ENCODE results near the gene CRACDL.
A peak's percentile ranks its signal among the peaks of the same experiment; 100 is the strongest.

The CRACDL gene

DNA sequence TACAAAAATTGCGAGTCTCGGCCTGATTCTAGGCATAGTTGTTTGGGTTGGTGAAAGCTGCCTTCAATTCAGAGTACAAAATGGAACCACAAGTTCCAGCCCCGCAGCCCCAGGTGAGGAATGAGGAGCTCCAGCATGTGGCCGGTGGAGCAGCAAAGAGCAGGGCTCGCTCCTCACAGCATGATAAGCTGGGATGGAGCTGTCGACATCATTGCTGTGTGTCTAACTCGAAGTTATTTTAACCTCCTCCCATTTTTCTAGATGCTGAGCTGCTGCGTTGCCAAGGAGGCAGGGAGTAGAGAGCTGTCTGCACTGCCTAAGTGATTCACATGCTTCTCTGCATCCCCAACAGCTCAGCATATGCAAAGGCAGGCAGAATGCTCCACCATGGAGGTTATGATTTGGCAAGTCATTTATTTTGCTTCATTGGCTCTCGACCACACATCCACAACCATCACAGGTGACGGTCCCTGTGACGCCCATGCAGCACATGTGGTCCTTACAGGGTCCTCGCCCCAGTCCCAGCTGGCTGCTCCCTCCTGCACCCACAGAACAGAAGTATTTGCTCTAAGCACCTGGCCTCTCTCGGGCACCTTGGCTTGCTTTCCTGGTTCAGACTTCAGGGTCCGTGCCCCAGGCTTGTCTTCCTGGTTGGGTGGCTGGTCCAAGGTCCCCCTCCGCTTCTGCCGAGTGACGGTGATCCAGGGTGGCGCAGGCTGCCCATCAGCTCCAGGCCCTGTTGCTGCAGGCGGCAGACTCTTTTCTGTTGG is 139.1 kb downstream of the CRACDL start:
- Histone ChIP-seq H3K14ac (ENCODE audit: low read length) (no peak overlapping the region), H3K27me3 (ENCODE audit: control insufficient read depth in 3 of 3, insufficient read depth in 3 of 3, low read depth in 1 of 3, low read length in 3 of 3) (peaks cover 0 to 2% (median 0%) of the 10 kb centered on the region in 3 experiments), H2AK5ac (ENCODE audit: low read depth, low read length) (no peak overlapping the region), H4K8ac (ENCODE audit: low read depth, low read length) (no peak overlapping the region), H3K79me1 (ENCODE audit: low read depth, low read length) (no peaks in the 10 kb centered on the region), H3K27ac (replicated peaks; ENCODE audit: low read length) (no peak overlapping the region), H3K18ac (ENCODE audit: low read length) (peak overlapping the region; percentile 21), H3K23ac (ENCODE audit: low read depth, low read length, poor library complexity) (no peak overlapping the region), H2BK12ac (ENCODE audit: low read length) (no peak overlapping the region), H3K4me1 (ENCODE audit: control insufficient read depth in 2 of 2, insufficient read depth in 1 of 2, low read depth in 1 of 2, low read length in 2 of 2) (peaks cover 0 to 2% of the 10 kb centered on the region in 2 donors), H2BK15ac (ENCODE audit: low read length) (no peak overlapping the region), H2AFZ (ENCODE audit: low read length) (peak overlapping the region; percentile 7), H3K4me2 (ENCODE audit: insufficient read depth, low read length, poor library complexity, severe bottlenecking) (no peak overlapping the region), H4K91ac (ENCODE audit: low read depth, low read length, poor library complexity) (peak overlapping the region; percentile 73), H3K9me3 (replicated peaks in 1 of 2; ENCODE audit: control insufficient read depth in 2 of 2, insufficient read depth in 1 of 2, low read depth in 1 of 2, low read length in 2 of 2) (no peaks in the 10 kb centered on the region), H3K9ac (ENCODE audit: low read depth, low read length, poor library complexity) (peak overlapping the region; percentile 3), H2BK120ac (ENCODE audit: low read depth, low read length) (no peak overlapping the region), H3K36me3 (replicated peaks in 1 of 2; ENCODE audit: control insufficient read depth in 2 of 2, insufficient read depth in 2 of 2, low read length in 2 of 2) (no peaks in the 10 kb centered on the region), H2BK5ac (ENCODE audit: low read length) (no peak overlapping the region), H3K4me3 (ENCODE audit: low read length in 2 of 2) (no peak overlapping the region), H3K4ac (ENCODE audit: low read length) (no peak overlapping the region)
- no CpG with 5 or more reads among the region's 19 CpGs for WGBS, 2 donors (ENCODE audit: extremely low coverage in 2 of 2, insufficient read length in 2 of 2, insufficient replicate concordance in 1 of 2)
- DNase-seq (ENCODE audit: low spot score) = no peak

DNA sequence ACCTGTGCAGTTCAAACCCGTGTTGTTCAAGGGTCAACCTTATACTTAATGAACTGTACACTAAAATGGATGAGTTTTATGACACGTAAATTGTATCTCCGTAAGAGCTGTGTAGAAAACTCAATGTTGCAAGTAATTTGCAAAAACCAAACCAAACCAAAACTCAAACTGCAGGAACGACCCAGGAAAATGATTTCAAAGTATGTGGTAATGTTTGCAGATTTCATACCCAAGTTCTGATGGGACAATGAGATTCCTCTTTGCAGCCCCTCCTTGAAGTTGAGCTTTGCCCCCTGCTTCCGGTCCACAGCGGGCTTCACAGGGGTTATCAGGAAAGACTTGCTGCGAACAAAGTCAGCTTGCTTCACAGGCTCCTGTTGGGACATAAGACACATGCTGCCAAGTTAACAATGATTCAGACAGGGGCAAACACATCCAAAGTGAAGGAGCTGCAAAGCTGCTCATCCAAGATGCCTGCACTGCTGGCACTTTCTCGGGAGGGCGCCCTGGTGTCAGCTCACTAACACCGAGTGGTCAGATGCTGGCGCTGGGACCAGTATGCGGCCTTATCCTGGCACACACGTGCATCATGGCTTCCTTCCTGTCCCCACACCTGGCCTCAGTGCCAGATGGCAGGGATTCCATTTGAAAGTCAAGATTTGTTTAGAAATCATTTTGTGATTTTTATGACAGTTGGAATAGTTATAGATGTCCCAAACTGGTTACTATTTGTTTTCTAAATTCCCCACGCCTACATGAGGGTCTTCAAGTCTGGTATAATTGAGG is 139.9 kb downstream of the CRACDL start:
- Histone ChIP-seq H3K14ac (ENCODE audit: low read length) (peak overlapping the region; percentile 75), H4K8ac (ENCODE audit: low read depth, low read length) (no peak overlapping the region), H2BK15ac (ENCODE audit: low read length) (no peak overlapping the region), H2BK12ac (ENCODE audit: low read length) (no peak overlapping the region), H2AK5ac (ENCODE audit: low read depth, low read length) (no peak overlapping the region), H3K36me3 (replicated peaks in 1 of 2; ENCODE audit: control insufficient read depth in 2 of 2, insufficient read depth in 2 of 2, low read length in 2 of 2) (no peaks in the 10 kb centered on the region), H3K18ac (ENCODE audit: low read length) (no peak overlapping the region), H3K4me1 (ENCODE audit: control insufficient read depth in 2 of 2, insufficient read depth in 1 of 2, low read depth in 1 of 2, low read length in 2 of 2) (peaks cover 0 to 2% of the 10 kb centered on the region in 2 donors), H4K91ac (ENCODE audit: low read depth, low read length, poor library complexity) (no peak overlapping the region), H3K27ac (replicated peaks; ENCODE audit: low read length) (no peak overlapping the region), H2BK5ac (ENCODE audit: low read length) (no peak overlapping the region), H3K9me3 (replicated peaks in 1 of 2; ENCODE audit: control insufficient read depth in 2 of 2, insufficient read depth in 1 of 2, low read depth in 1 of 2, low read length in 2 of 2) (no peaks in the 10 kb centered on the region), H3K79me1 (ENCODE audit: low read depth, low read length) (no peaks in the 10 kb centered on the region), H3K4me2 (ENCODE audit: insufficient read depth, low read length, poor library complexity, severe bottlenecking) (no peak overlapping the region), H2BK120ac (ENCODE audit: low read depth, low read length) (no peak overlapping the region), H3K4me3 (ENCODE audit: low read length in 2 of 2) (no peak overlapping the region), H3K23ac (ENCODE audit: low read depth, low read length, poor library complexity) (no peak overlapping the region), H3K9ac (ENCODE audit: low read depth, low read length, poor library complexity) (no peak overlapping the region), H3K27me3 (ENCODE audit: control insufficient read depth in 3 of 3, insufficient read depth in 3 of 3, low read depth in 1 of 3, low read length in 3 of 3) (peaks cover 0 to 2% (median 0%) of the 10 kb centered on the region in 3 experiments), H3K4ac (ENCODE audit: low read length) (no peak overlapping the region), H2AFZ (ENCODE audit: low read length) (peak overlapping the region; percentile 49)
- WGBS, 2 donors (ENCODE audit: extremely low coverage in 2 of 2, insufficient read length in 2 of 2, insufficient replicate concordance in 1 of 2) = no CpG with 5 or more reads among the region's 14 CpGs
- no peak for DNase-seq (ENCODE audit: low spot score)

DNA sequence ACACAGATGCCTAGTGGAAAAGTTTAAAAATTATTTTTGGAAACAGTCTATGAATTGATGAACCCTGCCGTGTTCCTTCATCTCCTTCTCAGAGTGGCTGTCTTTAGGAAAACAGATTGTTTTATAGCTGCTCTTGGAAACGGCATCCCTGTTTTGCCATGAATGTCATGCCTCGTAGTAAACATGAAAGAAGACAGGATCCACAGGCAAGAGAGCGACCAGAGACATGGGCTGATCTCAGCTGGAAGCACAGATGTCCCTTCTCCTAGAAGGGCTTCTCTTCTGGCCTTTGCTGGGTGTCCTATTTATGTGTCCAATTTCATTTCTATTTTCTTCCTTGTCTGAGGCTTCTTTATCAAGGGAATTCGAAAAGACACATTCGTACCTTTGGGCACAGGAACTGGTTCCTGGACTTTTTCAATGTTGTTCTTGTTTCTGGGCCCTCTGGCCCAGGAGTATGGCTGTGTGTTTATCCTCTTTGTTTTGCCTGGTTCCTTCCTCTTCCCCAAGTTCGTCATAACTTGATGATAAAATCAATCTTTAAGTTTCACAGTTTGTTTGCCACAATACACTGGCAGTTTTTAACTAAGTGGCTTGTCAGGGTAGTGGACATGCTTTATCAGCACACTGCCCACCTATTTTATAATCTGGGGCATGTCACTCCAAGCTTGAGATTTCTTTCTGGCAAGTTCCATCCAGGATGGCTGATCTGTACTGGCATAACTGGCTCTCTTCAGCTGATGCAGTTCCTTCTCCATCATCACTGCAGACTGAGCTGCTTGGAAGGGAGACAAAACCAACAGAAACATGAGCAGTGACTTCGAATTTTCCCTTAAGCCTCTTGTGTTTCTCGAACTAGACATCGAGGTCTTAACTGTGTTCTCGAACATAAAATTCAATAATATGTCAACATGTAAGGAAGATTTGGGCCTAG is 141.9 kb downstream of the CRACDL start:
- Histone ChIP-seq H3K9ac (ENCODE audit: low read depth, low read length, poor library complexity) (no peak overlapping the region), H3K4me3 (ENCODE audit: low read length in 2 of 2) (no peak overlapping the region), H3K36me3 (replicated peaks in 1 of 2; ENCODE audit: control insufficient read depth in 2 of 2, insufficient read depth in 2 of 2, low read length in 2 of 2) (no peaks in the 10 kb centered on the region), H2BK12ac (ENCODE audit: low read length) (no peak overlapping the region), H2AFZ (ENCODE audit: low read length) (no peak overlapping the region), H3K4me1 (ENCODE audit: control insufficient read depth in 2 of 2, insufficient read depth in 1 of 2, low read depth in 1 of 2, low read length in 2 of 2) (peaks cover 0 to 2% of the 10 kb centered on the region in 2 donors), H2BK120ac (ENCODE audit: low read depth, low read length) (no peak overlapping the region), H2AK5ac (ENCODE audit: low read depth, low read length) (no peak overlapping the region), H3K14ac (ENCODE audit: low read length) (no peak overlapping the region), H4K91ac (ENCODE audit: low read depth, low read length, poor library complexity) (no peak overlapping the region), H2BK5ac (ENCODE audit: low read length) (no peak overlapping the region), H2BK15ac (ENCODE audit: low read length) (no peak overlapping the region), H3K9me3 (replicated peaks in 1 of 2; ENCODE audit: control insufficient read depth in 2 of 2, insufficient read depth in 1 of 2, low read depth in 1 of 2, low read length in 2 of 2) (no peaks in the 10 kb centered on the region), H4K8ac (ENCODE audit: low read depth, low read length) (no peak overlapping the region), H3K79me1 (ENCODE audit: low read depth, low read length) (no peaks in the 10 kb centered on the region), H3K27ac (replicated peaks; ENCODE audit: low read length) (no peak overlapping the region), H3K27me3 (ENCODE audit: control insufficient read depth in 3 of 3, insufficient read depth in 3 of 3, low read depth in 1 of 3, low read length in 3 of 3) (peaks cover 0 to 2% (median 0%) of the 10 kb centered on the region in 3 experiments), H3K23ac (ENCODE audit: low read depth, low read length, poor library complexity) (no peak overlapping the region), H3K4me2 (ENCODE audit: insufficient read depth, low read length, poor library complexity, severe bottlenecking) (no peak overlapping the region), H3K18ac (ENCODE audit: low read length) (no peak overlapping the region), H3K4ac (ENCODE audit: low read length) (no peak overlapping the region)
- no CpG with 5 or more reads among the region's 11 CpGs for WGBS, 2 donors (ENCODE audit: extremely low coverage in 2 of 2, insufficient read length in 2 of 2, insufficient replicate concordance in 1 of 2)
- no peak for DNase-seq (ENCODE audit: low spot score)

Data from neuronal stem cell (in vitro differentiated cells).